ENCODE data around the gene CST7. TPM values are rescaled to one million over a fixed set of nuclear protein-coding genes. Genes with fewer than 3 reads are reported as not detected.
A peak's percentile ranks its signal among the peaks of the same experiment; 100 is the strongest.

CST7 gene
- total RNA-seq, 1 experiment from 2014 or later: not detected

DNA sequence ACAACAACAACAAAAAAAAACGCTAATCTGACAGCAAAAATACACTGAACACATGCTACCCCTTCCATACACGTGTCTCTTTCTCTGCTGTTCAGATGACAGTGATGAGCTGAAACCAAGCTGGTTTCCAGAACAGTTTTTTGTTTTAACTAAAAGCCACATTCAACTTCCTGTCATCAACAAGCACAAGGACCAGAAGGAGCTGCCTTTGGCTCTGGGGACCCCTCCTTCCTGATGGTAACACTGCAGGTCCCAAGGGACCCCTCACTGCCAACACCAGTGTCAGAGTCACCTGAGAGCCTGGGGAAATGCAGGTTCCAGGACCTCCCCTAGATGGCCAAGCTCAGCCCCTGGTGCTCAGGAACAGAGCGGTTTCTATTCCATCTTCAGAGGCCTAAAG is 6.0 kb downstream of the CST7 start:
- Histone ChIP-seq H4K5ac (ENCODE audit: insufficient read length, low read depth, low read length) (no peak overlapping the region), H2BK20ac (ENCODE audit: low read depth, low read length, poor library complexity, severe bottlenecking) (no peak overlapping the region), H3K9me3 (ENCODE audit: control insufficient read depth, low read depth, low read length) (no peaks in the 10 kb centered on the region), H2BK5ac (ENCODE audit: insufficient read length, low read length) (no peak overlapping the region), H2BK15ac (ENCODE audit: low read depth, low read length) (no peak overlapping the region), H4K20me1 (ENCODE audit: control insufficient read depth, insufficient read depth, insufficient read length) (no peaks in the 10 kb centered on the region), H3K14ac (ENCODE audit: insufficient read depth, low read length) (no peak overlapping the region), H2BK120ac (ENCODE audit: low read depth, low read length, poor library complexity, severe bottlenecking) (no peak overlapping the region), H4K91ac (ENCODE audit: insufficient read length, low read depth, low read length) (no peak overlapping the region), H3T11ph (ENCODE audit: low read length) (no peak overlapping the region), H3K18ac (ENCODE audit: insufficient read length, low read depth, low read length) (no peak overlapping the region), H3K27ac (ENCODE audit: insufficient read length, low read depth, low read length) (no peak overlapping the region), H3K4me1 (ENCODE audit: insufficient read depth, low read length) (no peaks in the 10 kb centered on the region), H3K23me2 (ENCODE audit: insufficient read length, low read depth, low read length, poor library complexity, severe bottlenecking) (no peaks in the 10 kb centered on the region), H3K27me3 (ENCODE audit: insufficient read depth, low read length) (no peaks in the 10 kb centered on the region), H3K56ac (ENCODE audit: insufficient read length, low read depth, low read length) (no peak overlapping the region), H4K8ac (replicated peaks; ENCODE audit: insufficient read length, low read depth, low read length) (no peak overlapping the region), H3K4me2 (ENCODE audit: insufficient read depth, insufficient read length, low read length) (no peak overlapping the region), H3K9ac (ENCODE audit: extremely low read depth, insufficient read length, low read length) (no peak overlapping the region), H3K79me2 (ENCODE audit: insufficient read depth, low read length) (no peaks in the 10 kb centered on the region), H2AK5ac (ENCODE audit: insufficient read length, low read length) (no peak overlapping the region), H3K79me1 (ENCODE audit: insufficient read depth, low read depth, low read length, poor library complexity, severe bottlenecking) (no peaks in the 10 kb centered on the region), H3K4ac (ENCODE audit: low read depth, low read length) (no peak overlapping the region), H2BK12ac (ENCODE audit: insufficient read length, low read depth, low read length) (no peak overlapping the region), H2AFZ (ENCODE audit: low read length) (no peak overlapping the region), H3K23ac (ENCODE audit: insufficient read length, low read depth, low read length) (no peak overlapping the region)
- H3K4me3 Mint-ChIP-seq: no peak overlapping the region
- no peaks in the 10 kb centered on the region; the same call in 1 of the 2 replicates for H3K27me3 Mint-ChIP-seq (ENCODE audit: low read depth)
- H3K9me3 Mint-ChIP-seq: no peaks in the 10 kb centered on the region; a peak in 1 of 5 replicates
- peak; percentile 22 for DNase-seq
- H3K27ac Mint-ChIP-seq: no peak overlapping the region
- TF ChIP-seq, protein P1, sequence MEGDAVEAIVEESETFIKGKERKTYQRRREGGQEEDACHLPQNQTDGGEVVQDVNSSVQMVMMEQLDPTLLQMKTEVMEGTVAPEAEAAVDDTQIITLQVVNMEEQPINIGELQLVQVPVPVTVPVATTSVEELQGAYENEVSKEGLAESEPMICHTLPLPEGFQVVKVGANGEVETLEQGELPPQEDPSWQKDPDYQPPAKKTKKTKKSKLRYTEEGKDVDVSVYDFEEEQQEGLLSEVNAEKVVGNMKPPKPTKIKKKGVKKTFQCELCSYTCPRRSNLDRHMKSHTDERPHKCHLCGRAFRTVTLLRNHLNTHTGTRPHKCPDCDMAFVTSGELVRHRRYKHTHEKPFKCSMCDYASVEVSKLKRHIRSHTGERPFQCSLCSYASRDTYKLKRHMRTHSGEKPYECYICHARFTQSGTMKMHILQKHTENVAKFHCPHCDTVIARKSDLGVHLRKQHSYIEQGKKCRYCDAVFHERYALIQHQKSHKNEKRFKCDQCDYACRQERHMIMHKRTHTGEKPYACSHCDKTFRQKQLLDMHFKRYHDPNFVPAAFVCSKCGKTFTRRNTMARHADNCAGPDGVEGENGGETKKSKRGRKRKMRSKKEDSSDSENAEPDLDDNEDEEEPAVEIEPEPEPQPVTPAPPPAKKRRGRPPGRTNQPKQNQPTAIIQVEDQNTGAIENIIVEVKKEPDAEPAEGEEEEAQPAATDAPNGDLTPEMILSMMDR (conservative IDR thresholded peaks at IDR 0.05): no peak
- H3K4me1 Mint-ChIP-seq: peaks cover 6 to 15% of the 10 kb centered on the region in 2 experiments
- peaks cover 0 to 4% (median 3%) of the 10 kb centered on the region in 3 experiments; a peak in 3 of 7 replicates for H3K36me3 Mint-ChIP-seq (ENCODE audit: insufficient read depth in 1 of 3, low read depth in 3 of 3)
- WGBS (ENCODE audit: extremely low coverage, insufficient read length, low lambda C conversion rate): no CpG with 5 or more reads among the region's 3 CpGs
